Activated effector memory CD4-positive, alpha-beta T cell treated with Interleukin-2 at 50 U/mL for 16 hours (primary cell): ENCODE results near the gene MACROD2.

Experiments used
- DNase-seq: peaks from one replicate; pipeline ENCODE4 v3.0.0-alpha.2; 2020

MACROD2 gene

DNA sequence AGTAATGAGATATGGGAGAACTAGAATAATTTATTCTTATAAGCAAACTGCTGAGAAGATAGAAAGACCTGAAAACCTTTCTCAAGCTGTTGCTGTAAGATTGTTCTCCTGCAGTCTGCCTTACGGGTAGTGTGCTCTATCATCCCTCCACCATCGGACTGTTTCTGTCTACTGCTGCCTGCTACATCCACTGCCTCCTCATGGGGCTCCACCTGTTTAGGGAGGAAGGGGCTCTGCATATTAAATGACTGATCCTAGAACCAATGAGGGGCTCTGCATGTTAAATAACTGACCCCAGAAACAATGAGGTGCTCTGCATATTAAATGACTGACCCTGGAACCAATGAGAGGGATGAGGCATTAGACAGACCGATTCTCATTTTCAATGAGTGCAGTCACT is 1923.3 kb downstream of the MACROD2 start:
- no peak for DNase-seq

DNA sequence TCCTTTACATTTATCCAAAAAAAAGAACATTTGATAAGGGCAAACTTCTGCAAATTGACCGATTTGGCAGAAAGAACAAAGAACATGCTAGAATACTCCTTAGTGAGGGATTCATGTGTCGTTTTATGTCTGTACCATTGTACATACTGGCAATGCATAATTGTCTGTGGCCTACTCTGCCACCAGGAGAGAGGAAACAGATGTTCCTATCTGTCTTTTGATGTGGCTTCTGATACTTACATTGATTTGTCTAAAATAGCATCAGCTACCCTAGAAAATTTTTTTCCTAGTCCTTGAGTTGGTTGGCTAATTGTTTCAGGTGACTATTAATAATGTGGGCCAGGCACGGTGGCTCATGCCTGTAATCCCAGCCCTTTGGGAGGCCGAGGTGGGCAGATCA is 1923.8 kb downstream of the MACROD2 start:
- DNase-seq: no peak

DNA sequence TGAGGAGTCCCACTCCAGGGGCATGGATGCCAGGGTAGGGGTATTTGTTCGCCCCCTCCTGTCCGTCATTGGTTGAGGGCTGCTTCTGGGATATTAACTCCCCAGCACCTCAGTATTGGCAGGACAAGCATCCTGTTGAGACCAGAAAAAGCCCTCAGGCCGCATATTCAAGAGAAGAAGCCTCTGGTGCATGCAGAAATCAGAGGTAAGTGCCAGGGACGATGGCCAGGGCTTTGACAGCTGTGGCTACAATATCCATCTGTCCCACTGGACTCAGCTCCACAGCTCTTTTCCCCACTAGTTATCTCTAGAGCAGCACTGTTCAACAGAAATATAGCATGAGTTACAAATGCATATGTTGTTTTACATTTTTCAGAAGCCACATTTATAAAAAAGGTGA is 1926.6 kb downstream of the MACROD2 start:
- DNase-seq: no peak

DNA sequence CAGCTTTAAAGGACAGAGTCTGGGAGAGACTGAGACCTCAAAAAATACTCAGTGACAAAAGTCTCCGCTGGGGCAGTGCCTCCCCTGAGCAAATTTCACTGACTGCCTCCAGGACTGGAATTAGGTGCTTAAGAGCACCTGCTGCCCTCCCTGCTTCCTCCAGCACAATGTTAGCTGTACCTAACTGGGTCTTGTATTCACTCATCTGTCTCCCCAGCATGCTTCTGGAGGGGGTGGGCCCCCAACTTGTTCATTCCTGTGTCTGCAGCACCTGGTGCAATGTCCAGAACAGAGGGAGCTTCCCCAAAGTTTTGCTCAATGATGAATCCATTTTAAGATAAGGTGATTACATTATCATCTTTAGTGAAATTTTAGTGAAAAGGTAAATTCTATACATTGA is 1927.2 kb downstream of the MACROD2 start:
- DNase-seq: no peak

DNA sequence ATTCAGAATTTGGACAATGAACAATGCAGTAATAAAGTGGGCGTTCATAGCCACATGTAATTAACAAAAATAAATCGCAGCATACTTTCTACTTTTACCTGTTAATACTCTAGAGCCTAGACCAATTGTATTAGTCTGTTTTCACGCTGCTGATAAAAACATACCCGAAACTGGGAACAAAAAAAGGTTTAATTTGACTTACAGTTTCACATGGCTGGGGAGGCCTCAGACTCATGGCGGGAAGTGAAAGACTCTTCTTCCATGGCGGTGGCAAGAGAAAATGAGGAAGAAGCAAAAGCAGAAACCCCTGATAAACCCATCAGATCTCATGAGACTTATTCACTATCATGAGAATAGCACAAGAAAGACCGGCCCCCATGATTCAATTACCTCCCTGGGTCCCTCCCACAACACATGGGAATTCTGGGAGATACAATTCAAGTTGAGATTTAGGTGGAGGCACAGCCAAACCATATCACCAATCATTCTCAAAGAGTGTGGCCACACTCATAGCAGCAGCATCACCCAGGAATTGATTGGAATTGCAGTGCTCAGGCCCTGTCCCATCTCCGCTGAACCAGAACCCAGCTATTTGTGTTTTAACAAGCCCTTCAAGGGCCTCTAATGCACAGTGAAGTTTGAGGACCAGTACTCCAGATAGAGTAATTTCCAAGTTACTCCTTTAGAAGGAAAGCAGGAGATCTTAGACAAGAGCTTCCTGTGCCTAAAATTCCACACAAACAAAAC is 1927.9 kb downstream of the MACROD2 start:
- DNase-seq: no peak

DNA sequence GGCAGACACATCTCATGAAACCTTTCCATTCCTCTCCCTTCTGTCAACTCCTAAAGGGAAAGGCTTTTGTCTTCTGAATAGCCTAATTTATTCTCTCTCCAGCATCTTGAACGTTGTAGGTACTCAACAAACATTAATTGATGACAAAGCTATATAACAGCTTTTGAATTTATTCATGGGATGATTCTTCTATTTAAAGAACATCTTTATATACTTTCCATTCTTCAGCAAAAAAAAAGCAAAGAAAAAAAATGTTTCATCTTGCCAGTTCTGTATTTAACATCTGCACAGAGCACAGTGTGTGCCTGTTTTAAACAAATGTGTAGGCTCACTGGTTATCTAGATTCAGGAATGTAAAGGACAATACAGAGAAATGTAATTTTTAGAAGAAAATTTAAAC is 1929.2 kb downstream of the MACROD2 start:
- DNase-seq: no peak

DNA sequence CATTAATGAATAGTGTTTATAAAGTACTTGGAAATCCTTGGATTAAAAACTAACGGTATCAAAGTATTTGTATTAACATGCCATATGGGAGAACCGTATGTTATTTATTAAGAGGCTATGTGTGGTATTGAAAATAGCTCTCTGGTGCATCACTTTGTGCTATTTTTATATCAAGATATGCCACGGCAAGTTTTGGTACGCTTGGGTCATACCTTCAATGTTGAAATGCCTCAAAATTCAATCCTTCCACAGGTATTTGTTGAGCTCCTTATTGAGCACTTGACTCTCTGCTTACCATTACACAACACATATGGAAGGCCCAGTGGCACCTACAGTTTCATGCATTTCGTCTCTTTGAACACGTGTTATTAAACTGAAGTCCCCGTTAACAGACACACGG is 1930.1 kb downstream of the MACROD2 start:
- DNase-seq: no peak

DNA sequence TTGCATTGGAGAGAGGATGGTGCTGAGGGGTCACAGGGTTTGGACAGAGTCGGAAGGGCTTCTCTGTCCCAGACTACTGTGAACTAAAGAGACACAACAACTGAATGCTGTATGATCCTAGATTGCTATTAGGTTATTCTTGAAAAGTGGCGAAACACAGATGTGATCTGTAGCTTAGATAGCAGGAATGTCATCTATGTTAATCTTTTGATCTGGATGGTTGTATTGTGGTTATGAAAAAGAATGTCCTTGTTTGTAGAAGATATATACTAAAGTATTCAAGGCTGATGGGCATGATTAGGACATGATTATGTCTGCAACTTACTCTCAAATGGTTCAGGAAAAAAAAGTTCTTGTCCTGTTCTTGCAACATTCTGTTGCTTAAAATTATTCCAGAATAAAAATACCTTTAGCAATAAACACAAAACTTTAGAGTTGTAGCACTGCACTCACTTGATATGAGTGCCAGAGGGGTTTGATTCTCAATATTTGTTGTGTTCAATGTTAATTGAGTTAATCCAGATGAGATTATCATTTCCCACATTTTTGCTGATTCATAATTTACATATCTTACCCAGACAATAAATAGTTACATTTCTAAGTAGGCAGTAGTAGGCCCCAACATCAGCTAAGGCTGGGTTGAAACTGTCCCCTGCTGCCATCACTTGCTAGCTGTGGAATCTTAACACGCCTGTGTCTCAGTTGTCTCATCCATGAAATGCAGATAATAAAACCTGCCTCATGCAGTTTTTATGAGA is 1932.8 kb downstream of the MACROD2 start:
- no peak for DNase-seq

DNA sequence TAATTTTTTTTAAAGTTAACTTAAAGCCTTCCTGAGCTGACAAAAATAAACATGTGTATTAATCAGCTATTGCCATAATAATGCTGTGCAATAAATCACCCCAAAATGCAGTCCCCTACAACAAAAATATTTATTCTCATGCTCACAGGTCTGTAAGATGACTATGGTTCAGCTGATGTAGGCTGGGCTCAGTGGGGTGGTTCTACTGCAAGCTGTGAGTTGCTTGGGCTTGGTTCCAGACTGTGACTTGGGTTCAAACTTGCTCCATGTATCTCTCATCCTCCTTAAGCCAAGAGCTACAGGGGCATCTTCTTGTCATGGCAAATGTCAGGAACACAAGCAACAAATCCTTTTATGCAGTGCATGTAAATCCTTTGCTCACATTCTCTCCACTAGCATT is 1933.6 kb downstream of the MACROD2 start:
- DNase-seq: no peak

DNA sequence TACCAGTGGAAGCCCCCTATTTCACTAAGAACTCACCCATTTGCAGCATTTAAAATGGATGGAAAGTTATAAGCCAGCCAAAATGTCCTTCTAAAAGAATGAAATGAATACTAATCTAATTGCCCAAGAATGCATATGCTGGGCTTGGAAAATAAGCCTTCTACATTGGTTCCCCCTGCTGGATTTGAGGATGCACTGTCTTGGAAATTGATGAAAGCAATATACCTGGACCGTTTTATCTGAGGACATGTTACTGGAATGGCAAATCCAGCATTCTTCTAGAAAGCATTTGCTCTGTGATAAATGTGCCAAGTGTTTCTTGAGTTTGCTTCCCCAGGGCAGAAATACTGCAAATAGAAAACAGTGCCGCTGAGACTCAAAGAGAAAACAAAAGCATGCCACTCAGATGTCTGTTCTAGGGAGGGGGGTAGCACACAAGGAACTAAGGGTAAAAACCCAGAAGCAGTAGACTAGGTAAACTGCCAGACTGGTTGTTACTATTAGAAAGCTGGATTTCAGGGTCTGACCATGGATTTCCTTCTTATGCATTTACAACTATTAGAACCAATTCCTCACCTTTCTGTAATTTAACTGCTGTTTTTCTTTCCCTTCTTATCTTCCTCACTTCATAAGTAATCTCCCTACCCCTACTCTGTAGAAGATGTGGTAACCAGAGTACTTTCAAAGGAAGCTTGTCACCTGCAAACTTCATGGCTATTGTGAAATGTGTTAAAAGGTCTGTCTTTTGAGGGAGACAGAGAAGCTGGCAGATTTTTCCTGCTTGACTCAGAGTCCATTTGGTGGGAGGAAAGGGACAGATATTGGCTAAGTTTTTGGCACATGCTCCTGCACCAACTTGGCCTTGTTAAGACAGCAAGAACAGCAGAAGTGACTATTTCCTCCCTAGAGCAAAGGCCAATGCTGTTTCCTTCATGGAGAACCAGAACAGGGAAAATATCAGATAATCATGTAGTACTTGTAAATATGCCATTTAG is 1935.3 kb downstream of the MACROD2 start:
- no peak for DNase-seq

DNA sequence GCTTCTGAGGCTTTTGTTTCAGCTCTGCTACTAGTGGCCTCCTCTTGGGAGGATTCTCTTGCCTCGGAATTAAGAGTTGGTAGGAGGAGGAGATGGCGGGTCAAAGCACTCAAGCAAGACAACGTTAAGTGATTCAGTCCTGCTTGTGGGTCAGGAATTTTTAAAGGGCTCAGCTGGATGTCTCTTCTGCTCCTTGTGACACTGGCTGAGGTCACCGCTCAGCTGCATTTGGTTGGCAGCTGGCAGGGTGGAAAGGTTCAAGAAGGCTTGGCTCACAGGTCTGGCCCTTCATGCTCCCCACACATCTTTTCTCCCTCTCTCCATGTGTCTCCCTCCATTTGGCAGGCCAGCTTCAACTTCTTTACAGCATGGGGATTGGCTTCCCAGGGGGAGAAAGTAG is 1936.6 kb downstream of the MACROD2 start:
- no peak for DNase-seq

DNA sequence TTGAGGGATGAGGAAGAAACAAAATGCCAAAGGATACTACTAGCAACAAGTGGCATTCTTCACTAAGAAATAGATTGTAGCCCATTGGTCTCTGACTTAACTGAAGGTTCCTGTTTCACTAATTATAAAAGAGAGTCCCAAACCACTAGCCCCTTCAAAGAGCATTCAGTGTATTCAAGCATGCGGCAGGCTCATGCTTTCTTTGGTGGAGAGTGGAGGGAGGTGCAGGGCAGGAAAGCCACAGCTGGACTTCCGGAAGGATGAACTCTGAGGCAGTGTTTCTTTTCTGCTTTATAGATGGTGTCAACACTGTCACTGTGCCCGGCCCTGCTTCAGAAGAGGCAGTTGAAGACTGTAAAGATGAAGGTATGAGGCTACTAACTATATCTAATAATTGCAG is 1941.9 kb downstream of the MACROD2 start:
- no peak for DNase-seq

DNA sequence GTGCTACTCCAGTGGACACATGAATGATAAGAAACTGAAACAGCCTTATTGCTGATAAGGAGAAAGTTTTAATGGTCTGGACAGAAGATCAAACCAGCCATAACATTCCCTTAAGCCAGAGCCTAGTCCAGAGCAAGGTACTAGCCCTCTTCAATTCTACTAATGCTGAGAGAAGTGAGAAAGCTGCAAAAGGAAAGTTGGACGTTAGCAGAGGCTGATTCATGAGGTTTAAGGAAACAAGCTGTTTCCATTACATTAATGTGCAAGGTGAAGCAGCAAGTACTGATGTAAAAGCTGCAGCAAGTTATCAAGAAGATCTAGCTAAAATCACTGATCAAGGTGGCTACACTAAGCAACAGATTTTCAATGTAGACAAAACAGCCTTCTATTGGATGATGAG is 1943.5 kb downstream of the MACROD2 start:
- no peak for DNase-seq

DNA sequence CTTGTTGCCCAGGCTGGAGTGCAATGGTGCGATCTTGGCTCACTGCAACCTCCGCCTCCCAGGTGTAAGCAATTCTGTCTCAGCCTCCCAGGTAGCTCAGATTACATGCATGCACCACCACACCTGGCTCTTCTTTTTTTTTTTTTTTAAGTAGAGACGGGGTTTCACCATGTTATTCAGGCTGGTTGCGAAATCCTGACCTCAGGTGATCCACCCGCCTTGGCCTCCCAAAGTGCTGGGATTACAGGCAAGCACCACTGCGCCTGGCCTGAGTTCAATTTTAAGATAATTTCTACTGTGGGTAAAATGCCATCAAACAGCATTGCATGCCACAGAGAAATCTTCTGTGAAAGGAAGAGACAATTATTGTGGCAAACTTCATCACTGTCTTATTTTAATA is 1944.8 kb downstream of the MACROD2 start:
- no peak for DNase-seq

DNA sequence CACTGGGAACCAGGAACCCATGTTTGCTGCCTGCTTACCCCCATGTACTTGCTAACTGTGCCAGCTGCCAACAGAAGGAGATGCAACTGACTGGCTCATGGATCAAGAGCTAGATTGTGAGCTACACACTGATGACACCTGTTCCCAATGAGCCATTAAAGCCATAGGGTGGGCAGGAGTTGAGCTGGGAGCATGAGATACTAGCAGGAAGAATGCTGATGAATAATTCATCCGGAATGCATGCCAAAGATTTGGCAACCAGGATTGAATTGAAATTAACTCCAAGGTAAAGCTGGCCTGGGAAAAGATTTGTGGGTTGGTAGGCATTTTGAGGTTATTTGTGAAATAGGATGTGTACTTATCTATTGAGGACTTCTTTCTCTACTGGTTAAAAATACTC is 1946.8 kb downstream of the MACROD2 start:
- DNase-seq: no peak

DNA sequence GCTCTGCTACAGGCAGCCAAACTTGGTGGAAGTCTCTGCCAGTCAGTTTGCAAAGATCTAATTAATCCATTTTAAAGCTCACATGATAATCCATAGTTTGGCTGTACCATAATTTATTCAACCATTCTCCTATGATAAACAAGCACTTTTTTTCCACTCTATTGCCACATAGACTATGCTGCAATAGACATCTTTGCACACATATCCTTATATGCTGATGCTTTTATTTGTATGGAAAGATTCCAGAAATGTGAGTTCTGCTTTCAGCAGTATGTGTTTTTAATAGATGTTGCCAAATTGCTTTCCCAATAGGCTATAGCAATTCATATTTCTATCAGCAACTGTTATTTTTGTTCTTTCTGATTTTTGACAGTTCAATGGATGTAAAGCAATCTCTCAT is 1950.0 kb downstream of the MACROD2 start:
- DNase-seq: no peak

DNA sequence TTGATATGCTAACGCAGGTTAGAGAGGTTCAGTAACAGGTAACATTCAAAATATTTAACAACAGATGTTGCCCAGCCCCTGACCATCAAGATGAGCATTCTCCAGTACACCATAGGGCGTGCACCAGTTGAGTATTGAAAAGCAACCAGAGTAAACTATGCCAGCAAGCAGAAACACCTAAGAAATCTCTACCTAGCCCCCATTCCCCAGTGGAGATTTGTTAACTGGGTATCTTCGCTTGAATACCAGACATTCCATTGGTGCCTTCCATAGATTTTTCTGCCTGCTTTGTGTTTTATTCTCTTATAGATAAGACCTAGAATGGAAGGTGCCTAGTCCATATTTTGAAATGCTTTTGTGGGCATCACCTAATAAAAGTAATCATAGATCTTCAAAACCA is 1954.1 kb downstream of the MACROD2 start:
- no peak for DNase-seq

DNA sequence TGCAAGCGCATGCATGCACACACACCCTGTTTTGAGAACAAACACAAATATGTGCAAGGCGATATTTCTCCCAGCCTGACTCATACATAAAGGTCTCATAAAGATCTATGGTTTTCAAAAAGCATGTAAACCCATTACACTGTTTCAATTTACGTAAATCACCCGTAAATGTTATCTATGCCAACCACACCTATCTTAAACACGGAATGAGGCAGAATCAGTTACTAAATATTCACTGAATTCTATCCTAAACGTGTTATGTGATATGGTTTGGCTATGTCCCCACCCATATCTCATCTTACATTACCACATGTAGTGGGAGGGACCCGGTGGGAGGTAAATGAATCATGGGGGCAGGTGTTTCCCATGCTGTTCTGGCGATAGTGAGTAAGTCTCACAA is 1956.3 kb downstream of the MACROD2 start:
- no peak for DNase-seq

DNA sequence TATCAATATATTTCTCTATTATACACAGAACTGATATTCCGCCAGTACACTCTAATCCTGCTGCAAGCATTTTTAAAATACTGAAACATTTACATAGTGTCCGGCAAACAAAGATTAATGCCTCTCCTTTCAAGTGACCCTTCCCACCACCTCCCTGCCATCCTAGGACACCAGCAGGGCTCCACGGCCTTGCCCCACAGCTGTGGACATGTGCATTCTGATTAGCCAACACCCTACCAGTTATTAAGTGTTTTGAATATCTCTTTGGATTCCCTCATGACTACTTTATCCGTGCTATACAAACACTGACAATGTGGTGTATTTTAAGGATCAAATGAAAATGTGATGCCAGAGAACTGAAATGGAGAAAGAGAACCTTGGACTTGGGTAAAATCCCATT is 1962.8 kb downstream of the MACROD2 start:
- DNase-seq: no peak

DNA sequence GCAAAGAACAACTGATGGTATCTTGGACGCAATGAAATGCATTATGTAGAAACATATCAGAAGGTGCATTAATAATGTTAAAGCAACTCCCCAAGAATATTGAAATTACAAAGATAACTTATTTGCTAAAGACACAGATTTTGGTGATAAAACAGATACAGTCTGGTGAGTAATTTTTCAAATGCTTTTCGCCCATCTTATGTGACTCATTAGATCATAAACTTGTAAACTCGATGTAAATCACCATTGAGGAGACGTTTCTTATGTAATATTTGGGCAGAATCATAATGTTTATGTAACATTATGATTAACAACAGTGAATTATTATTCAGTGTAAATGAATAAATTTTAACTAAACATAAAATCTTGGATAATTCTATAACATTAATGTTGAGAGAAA is 1969.8 kb downstream of the MACROD2 start:
- DNase-seq: no peak

DNA sequence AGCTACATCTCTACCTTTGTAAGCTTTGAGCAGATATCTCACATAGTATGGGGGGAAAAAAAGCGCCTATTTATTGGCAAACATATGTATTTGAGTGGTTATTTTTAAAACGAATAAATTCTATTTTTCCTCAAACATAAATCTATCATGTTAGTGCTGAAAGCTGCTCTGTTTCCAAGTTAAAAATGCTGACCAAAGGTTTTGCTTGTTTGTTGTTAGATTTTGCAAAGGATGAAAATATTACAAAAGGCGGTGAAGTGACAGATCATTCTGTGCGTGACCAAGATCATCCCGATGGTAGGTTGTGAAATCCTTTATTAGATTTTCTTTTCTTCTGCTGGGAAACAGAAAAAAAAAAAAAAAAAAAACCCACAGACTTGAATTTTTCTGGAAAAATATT is 1972.0 kb downstream of the MACROD2 start:
- DNase-seq: no peak

DNA sequence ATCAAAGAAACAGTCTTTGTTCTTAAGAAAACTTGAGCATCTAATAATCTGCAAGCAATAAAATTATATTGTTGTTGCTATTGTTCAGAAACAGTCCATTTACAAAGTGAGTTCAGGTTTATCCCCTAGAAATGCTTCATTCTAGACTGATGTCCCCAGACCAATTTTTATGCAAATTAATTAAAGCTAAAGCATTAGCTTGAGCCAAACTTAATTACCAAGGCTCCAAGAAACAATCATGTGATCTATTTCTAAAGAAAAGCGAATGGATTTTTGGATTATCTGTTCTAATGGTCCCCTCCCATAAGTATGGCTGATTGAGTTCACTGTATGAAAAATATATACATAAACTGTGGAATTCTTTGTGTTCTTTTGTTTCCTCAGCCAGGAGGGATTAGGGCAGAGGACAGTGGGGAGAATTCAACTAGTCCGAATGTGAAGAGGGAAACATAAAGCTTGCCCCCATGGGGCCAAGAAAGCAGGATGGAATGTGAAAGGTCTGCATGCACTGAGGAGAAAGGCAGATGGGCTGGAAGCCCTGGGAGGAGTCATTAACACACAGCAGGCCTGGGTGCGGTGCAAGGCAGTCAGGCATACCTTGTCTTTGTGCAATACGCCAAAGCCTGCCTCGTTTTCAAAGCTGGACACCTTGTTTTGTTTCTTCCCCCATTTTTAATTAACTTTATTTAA is 1980.9 kb downstream of the MACROD2 start:
- DNase-seq: no peak

DNA sequence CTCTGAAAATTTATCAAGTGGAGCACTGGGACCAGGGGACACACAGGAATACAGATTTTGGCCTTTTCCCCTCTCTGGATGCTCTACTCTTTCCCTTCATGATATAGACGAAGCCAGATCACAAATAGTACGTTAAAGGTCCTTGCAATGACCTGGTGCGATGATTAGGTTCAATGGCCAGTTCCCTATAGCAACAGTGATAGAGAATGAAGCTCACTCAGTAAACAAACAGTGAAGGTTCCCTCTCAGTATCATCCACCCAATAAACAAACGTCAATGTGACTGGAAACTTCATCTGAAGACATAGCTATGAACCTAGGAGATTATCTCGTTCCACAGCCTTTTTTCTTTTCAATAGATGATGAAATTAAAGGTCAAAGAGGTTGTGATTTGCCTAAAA is 1981.7 kb downstream of the MACROD2 start:
- DNase-seq: no peak
